ENCODE data around the gene CNTRL. TPM values are rescaled to one million over a fixed set of nuclear protein-coding genes. Genes with fewer than 3 reads are reported as not detected.

The CNTRL gene
- total and polyA plus RNA-seq, 3 experiments from 2014 or later, result 24.6 to 62.8 (median 59.4) TPM

- H3K4me1 ChIP-seq (ENCODE audit: insufficient read depth, low read length), result no peaks in the 10 kb centered on the region
- no peaks in the 10 kb centered on the region for H3K36me3 ChIP-seq (ENCODE audit: insufficient read depth, low read length)
- no peak overlapping the region for H3K27ac ChIP-seq (ENCODE audit: low read depth, low read length)
- no peak overlapping the region for H3K4me3 ChIP-seq (ENCODE audit: low read length)
- Mint-ChIP-seq H3K27me3 (no peaks in the 10 kb centered on the region), H3K9me3 (no peaks in the 10 kb centered on the region), H3K4me1 (peaks cover 0 to 2% (median 0%) of the 10 kb centered on the region in 3 donors), H3K4me3 (no peak overlapping the region), H3K27ac (no peak overlapping the region), H3K36me3 (peaks cover 5 to 9% (median 5%) of the 10 kb centered on the region in 3 donors)
- POLR2A ChIA-PET, result no interaction called here
- CTCF ChIA-PET, result no interaction called here
- H3K27me3 ChIP-seq (ENCODE audit: insufficient read depth, low read length, poor library complexity, severe bottlenecking), result no peaks in the 10 kb centered on the region
- H3K9me3 ChIP-seq (ENCODE audit: low read length), result no peaks in the 10 kb centered on the region
- DNase-seq, result no peak
Measured at GRCh38 chr9:121219530-121219929, 144.8 kb downstream of the CNTRL start.

- no peak overlapping the region for H3K4me3 ChIP-seq (ENCODE audit: low read length)
- Mint-ChIP-seq H3K36me3 (peaks cover 4 to 9% (median 4%) of the 10 kb centered on the region in 3 donors), H3K27ac (no peak overlapping the region), H3K4me3 (no peak overlapping the region), H3K27me3 (no peaks in the 10 kb centered on the region), H3K9me3 (no peaks in the 10 kb centered on the region), H3K4me1 (peaks cover 0 to 2% (median 0%) of the 10 kb centered on the region in 3 donors)
- POLR2A ChIA-PET, result no interaction called here
- H3K36me3 ChIP-seq (ENCODE audit: insufficient read depth, low read length), result no peaks in the 10 kb centered on the region
- no peak overlapping the region for H3K27ac ChIP-seq (ENCODE audit: low read depth, low read length)
- no peak for DNase-seq
- CTCF ChIA-PET, result no interaction called here
- H3K9me3 ChIP-seq (ENCODE audit: low read length), result no peaks in the 10 kb centered on the region
- no peaks in the 10 kb centered on the region for H3K4me1 ChIP-seq (ENCODE audit: insufficient read depth, low read length)
- H3K27me3 ChIP-seq (ENCODE audit: insufficient read depth, low read length, poor library complexity, severe bottlenecking), result no peaks in the 10 kb centered on the region
Measured at GRCh38 chr9:121220996-121221663, 146.4 kb downstream of the CNTRL start.

- H3K4me3 Mint-ChIP-seq, result no peak overlapping the region
- Histone ChIP-seq H3K27ac (ENCODE audit: low read depth, low read length) (no peak overlapping the region), H3K4me3 (ENCODE audit: low read length) (no peak overlapping the region), H3K9me3 (ENCODE audit: low read length) (no peaks in the 10 kb centered on the region), H3K27me3 (ENCODE audit: insufficient read depth, low read length, poor library complexity, severe bottlenecking) (no peaks in the 10 kb centered on the region), H3K36me3 (ENCODE audit: insufficient read depth, low read length) (no peaks in the 10 kb centered on the region), H3K4me1 (ENCODE audit: insufficient read depth, low read length) (no peaks in the 10 kb centered on the region)
- H3K9me3 Mint-ChIP-seq, result no peaks in the 10 kb centered on the region
- H3K27me3 Mint-ChIP-seq, result no peaks in the 10 kb centered on the region
- H3K36me3 Mint-ChIP-seq, result peaks cover 0 to 5% (median 0%) of the 10 kb centered on the region in 3 donors
- CTCF ChIA-PET, result no interaction called here
- POLR2A ChIA-PET, result no interaction called here
- no peak for DNase-seq
- no peak overlapping the region for H3K27ac Mint-ChIP-seq
- peaks cover 0 to 2% (median 0%) of the 10 kb centered on the region in 3 donors for H3K4me1 Mint-ChIP-seq
Measured at GRCh38 chr9:121221664-121222055, 146.9 kb downstream of the CNTRL start.

DNA sequence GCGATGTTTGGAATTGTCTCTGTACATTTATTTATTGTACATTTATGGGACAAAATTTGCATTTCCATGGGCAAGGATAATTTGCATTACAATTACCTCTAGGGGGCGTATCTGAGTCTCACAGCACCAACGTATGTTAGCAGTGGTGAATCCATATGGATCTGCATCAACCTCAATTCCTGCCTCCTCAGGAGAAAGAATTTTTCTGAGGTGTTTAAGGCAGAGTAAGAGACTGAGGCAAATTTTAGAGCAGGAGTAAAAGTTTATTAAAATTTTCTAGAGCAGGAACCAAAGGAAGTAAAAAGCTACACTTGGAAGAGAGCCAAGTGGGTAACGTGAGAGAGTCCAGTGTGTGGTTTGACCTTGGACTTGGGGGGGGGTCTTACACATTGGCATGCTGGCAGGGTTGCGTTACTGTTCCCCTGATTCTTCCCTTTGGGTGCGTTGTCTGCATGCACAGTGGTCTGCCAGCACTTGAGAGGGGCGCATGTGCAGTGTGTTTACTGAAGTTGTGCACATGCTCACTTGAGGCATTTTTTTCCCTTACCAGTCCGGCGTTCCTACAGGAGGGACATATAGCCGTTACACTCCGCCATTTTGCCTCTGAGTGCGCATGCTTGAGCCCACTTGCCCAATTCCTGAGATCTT is 147.9 kb downstream of the CNTRL start:
- no peaks in the 10 kb centered on the region for H3K9me3 ChIP-seq (ENCODE audit: low read length)
- H3K27me3 ChIP-seq (ENCODE audit: insufficient read depth, low read length, poor library complexity, severe bottlenecking), result no peaks in the 10 kb centered on the region
- ChIA-PET CTCF (interaction anchor here (1.0 kb wide), 1 partner anchor 9 kb away, joined by 3 read pairs; no protein-coding TSS in a partner anchor), POLR2A (no interaction called here)
- Mint-ChIP-seq H3K27ac (peak overlapping the region in 1 of 8 donors; percentile 17), H3K4me1 (peaks cover 0 to 2% (median 0%) of the 10 kb centered on the region in 3 donors), H3K9me3 (no peaks in the 10 kb centered on the region), H3K27me3 (no peaks in the 10 kb centered on the region), H3K4me3 (no peak overlapping the region), H3K36me3 (peaks cover 0 to 5% (median 0%) of the 10 kb centered on the region in 3 donors)
- H3K36me3 ChIP-seq (ENCODE audit: insufficient read depth, low read length), result no peaks in the 10 kb centered on the region
- H3K4me3 ChIP-seq (ENCODE audit: low read length), result no peak overlapping the region
- H3K4me1 ChIP-seq (ENCODE audit: insufficient read depth, low read length), result no peaks in the 10 kb centered on the region
- H3K27ac ChIP-seq (ENCODE audit: low read depth, low read length), result no peak overlapping the region
- no peak for DNase-seq

GRCh38 chr9:121225240-121225639 is 150.5 kb downstream of the CNTRL start:
- no peaks in the 10 kb centered on the region for H3K9me3 Mint-ChIP-seq
- H3K4me3 ChIP-seq (ENCODE audit: low read length), result no peak overlapping the region
- H3K27ac Mint-ChIP-seq, result no peak overlapping the region
- H3K4me3 Mint-ChIP-seq, result no peak overlapping the region
- no peaks in the 10 kb centered on the region for H3K36me3 ChIP-seq (ENCODE audit: insufficient read depth, low read length)
- no peak overlapping the region for H3K27ac ChIP-seq (ENCODE audit: low read depth, low read length)
- no peaks in the 10 kb centered on the region for H3K27me3 Mint-ChIP-seq
- POLR2A ChIA-PET, result no interaction called here
- no peaks in the 10 kb centered on the region for H3K27me3 ChIP-seq (ENCODE audit: insufficient read depth, low read length, poor library complexity, severe bottlenecking)
- peaks cover 0 to 2% (median 0%) of the 10 kb centered on the region in 3 donors for H3K36me3 Mint-ChIP-seq
- CTCF ChIA-PET, result no interaction called here
- peaks cover 0 to 2% (median 0%) of the 10 kb centered on the region in 3 donors for H3K4me1 Mint-ChIP-seq
- no peaks in the 10 kb centered on the region for H3K4me1 ChIP-seq (ENCODE audit: insufficient read depth, low read length)
- H3K9me3 ChIP-seq (ENCODE audit: low read length), result no peaks in the 10 kb centered on the region
- DNase-seq, result no peak

GRCh38 chr9:121226175-121226574 is 151.4 kb downstream of the CNTRL start:
- Mint-ChIP-seq H3K36me3 (peaks cover 4% of the 10 kb centered on the region in 3 donors), H3K9me3 (no peaks in the 10 kb centered on the region), H3K27me3 (no peaks in the 10 kb centered on the region), H3K4me1 (peaks cover 0 to 2% (median 0%) of the 10 kb centered on the region in 3 donors), H3K4me3 (no peak overlapping the region), H3K27ac (no peak overlapping the region)
- POLR2A ChIA-PET, result no interaction called here
- no peaks in the 10 kb centered on the region for H3K27me3 ChIP-seq (ENCODE audit: insufficient read depth, low read length, poor library complexity, severe bottlenecking)
- CTCF ChIA-PET, result no interaction called here
- H3K9me3 ChIP-seq (ENCODE audit: low read length), result no peaks in the 10 kb centered on the region
- no peak for DNase-seq
- H3K27ac ChIP-seq (ENCODE audit: low read depth, low read length), result no peak overlapping the region
- no peak overlapping the region for H3K4me3 ChIP-seq (ENCODE audit: low read length)
- no peaks in the 10 kb centered on the region for H3K36me3 ChIP-seq (ENCODE audit: insufficient read depth, low read length)
- H3K4me1 ChIP-seq (ENCODE audit: insufficient read depth, low read length), result no peaks in the 10 kb centered on the region

Other genes with a start within 250 kb of the CNTRL start
- gene PSMD5, start 232.0 kb upstream of the CNTRL start, total RNA-seq, result 10 to 100 TPM; 60.9 to 63.7 TPM
- gene PSMD5, start 232.0 kb upstream of the CNTRL start, polyA plus RNA-seq, result 21.1 TPM
- gene PHF19, start 197.8 kb upstream of the CNTRL start, total RNA-seq, result 100 to 1,000 TPM; 206 to 214 TPM
- gene PHF19, start 197.8 kb upstream of the CNTRL start, polyA plus RNA-seq, result 8.3 TPM
- gene TRAF1, start 148.2 kb upstream of the CNTRL start, total RNA-seq, result 100 to 1,000 TPM; 316 to 322 TPM
- gene TRAF1, start 148.2 kb upstream of the CNTRL start, polyA plus RNA-seq, result 12.1 TPM
- gene C5, start 24.7 kb upstream of the CNTRL start, total RNA-seq, result 1 to 10 TPM; 1.1 to 1.3 TPM
- gene C5, start 24.7 kb upstream of the CNTRL start, polyA plus RNA-seq, result not detected
- gene RAB14, start 126.9 kb downstream of the CNTRL start, total RNA-seq, result 10 to 100 TPM; 81.7 to 85.4 TPM
- gene RAB14, start 126.9 kb downstream of the CNTRL start, polyA plus RNA-seq, result 51.0 TPM
- gene GSN, start 193.2 kb downstream of the CNTRL start, total RNA-seq, result 1 to 10 TPM; 4.1 to 4.2 TPM
- gene GSN, start 193.2 kb downstream of the CNTRL start, polyA plus RNA-seq, result 6.3 TPM

All from CD8-positive, alpha-beta memory T cell (primary cell).